ENCODE data around the gene SCML2.

GRCh38 chrX:18252644-18253359 is 101.7 kb downstream of the SCML2 start:
- TF ChIP-seq CHD2 (IDR thresholded peaks at IDR 0.05; ENCODE audit: borderline replicate concordance, low read depth, low read length) (no peak), CTCF (IDR thresholded peaks at IDR 0.05 in 2 of 3, conservative IDR thresholded peaks at IDR 0.05 in 1 of 3; ENCODE audit: control insufficient read depth in 2 of 3, extremely low read depth in 1 of 3, insufficient read depth in 1 of 3, low read depth in 3 of 3, low read length in 3 of 3) (no peak), SP1 (IDR thresholded peaks at IDR 0.05; ENCODE audit: low read depth, low read length) (no peak), E2F4 (IDR thresholded peaks at IDR 0.05; ENCODE audit: low read depth, low read length) (no peak), JUND (IDR thresholded peaks at IDR 0.05; ENCODE audit: low read depth, low read length) (no peak), RFX5 (IDR thresholded peaks at IDR 0.05; ENCODE audit: low read depth, low read length) (no peak), SRF (IDR thresholded peaks at IDR 0.05; ENCODE audit: low read depth in 2 of 2, low read length in 2 of 2) (no peak), NR2C1 (IDR thresholded peaks at IDR 0.05) (no peak), ZNF274 (IDR thresholded peaks at IDR 0.05; ENCODE audit: insufficient read depth, insufficient read length) (no peak), ZNF384 (IDR thresholded peaks at IDR 0.05; ENCODE audit: borderline replicate concordance, low read depth, low read length) (no peak), TCF7 (IDR thresholded peaks at IDR 0.05; ENCODE audit: borderline replicate concordance) (no peak), SIN3A (IDR thresholded peaks at IDR 0.05; ENCODE audit: low read depth, low read length) (no peak), CREB1 (IDR thresholded peaks at IDR 0.05; ENCODE audit: low read depth) (no peak)
